MV-4-11 (cell line): Measurements from ENCODE around the gene RNASE12.
"Not testable (repeated sequence)": the region's sequence is repeated elsewhere in the genome, so short reads cannot be mapped to it uniquely, and the experiment has no call there.

Source experiments
- DNase-seq: peaks from one replicate; lab custom pipeline; 2025; lab: John Stamatoyannopoulos, UW

Gene RNASE12, protein sequence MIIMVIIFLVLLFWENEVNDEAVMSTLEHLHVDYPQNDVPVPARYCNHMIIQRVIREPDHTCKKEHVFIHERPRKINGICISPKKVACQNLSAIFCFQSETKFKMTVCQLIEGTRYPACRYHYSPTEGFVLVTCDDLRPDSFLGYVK

DNA sequence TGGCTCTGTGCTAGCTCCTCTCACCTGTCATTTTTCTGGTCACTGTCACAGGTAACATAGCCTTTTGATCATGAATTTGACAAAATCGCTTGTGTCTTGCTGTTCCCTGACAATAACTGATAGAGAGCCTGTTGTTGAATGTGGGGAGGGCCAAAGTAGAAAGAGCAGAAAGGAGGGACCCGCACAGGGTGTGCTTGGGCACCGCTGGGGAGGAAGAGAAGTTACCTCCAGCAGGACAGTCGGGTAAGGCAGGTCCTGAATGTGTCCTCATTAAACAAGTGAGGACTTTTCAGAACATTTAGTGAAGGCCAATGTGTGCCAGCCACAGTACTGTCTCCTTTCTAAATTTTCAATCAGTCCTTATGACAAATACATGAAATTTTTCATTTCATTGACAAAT, at the start of gene RNASE12:
RNASE12 (minus strand) TSS at position 142 of the 400 bp plus-strand sequence. CDS start 653 bp downstream, outside the sequence.
- no peak for DNase-seq

- peak; percentile 80 for DNase-seq
Observed at GRCh38 chr14:20632831-20633691, 41.9 kb upstream of the RNASE12 start.

- no peak for DNase-seq
Observed at GRCh38 chr14:20632448-20632830, 41.3 kb upstream of the RNASE12 start.

GRCh38 chr14:20631880-20632389, 40.8 kb upstream of the RNASE12 start:
- DNase-seq = no peak

GRCh38 chr14:20631023-20631879, 40.1 kb upstream of the RNASE12 start:
- peak; percentile 54 for DNase-seq

- peak; percentile 54 for DNase-seq
Observed at GRCh38 chr14:20630340-20631022, 39.3 kb upstream of the RNASE12 start.

- DNase-seq = no peak
Observed at GRCh38 chr14:20628063-20628854, 37.1 kb upstream of the RNASE12 start.

DNA sequence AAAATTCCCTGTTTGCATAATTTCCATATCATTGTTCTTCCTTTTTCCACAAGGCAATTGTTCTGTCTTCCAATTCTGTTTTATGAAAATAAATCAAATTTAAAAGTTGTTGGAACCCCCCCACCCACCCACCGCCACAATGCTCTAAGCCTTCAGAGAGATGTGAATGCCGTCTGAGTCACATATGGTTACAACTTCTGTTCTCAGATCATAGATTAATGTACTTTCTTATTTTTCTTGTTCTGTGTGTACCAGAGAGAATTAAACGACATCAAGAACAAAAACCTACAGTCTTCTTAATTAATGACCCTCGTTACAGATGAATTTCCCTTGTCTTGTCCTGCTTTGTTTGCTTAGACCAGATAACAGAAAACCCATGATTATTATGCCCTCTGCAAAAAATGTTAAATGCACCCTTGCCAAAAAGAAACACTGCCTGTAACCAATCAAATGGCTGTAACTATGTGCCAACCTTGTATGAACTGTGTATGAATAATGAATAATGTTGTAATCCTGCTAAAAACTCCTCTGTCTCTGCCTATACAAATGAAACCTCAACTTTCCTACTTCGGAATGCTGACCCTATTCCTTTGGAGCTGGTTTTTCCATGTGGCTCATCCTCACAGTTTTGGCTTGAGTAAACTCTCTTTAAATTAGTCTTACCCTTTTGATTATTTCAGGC, 36.3 kb upstream of the RNASE12 start:
- DNase-seq = no peak

DNA sequence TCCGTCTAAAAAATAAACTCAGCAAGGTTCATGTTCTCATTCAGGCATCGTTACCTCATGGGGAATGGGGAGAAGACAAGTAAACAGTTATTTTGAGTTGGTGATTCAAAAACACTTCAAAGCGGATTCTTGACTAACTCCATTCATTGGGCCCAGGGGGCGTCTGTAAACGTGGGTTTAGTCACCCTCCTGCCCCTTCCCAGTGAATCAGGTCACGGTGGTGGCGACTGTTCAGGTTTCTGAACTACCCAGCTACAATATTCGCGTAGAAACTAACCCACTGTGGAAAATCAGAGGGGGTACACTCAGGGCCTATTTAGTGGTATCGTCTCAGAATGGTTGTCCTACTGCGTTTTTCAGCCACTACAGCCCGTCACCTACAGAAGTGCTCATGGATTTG, 35.1 kb upstream of the RNASE12 start:
- no peak for DNase-seq

DNA sequence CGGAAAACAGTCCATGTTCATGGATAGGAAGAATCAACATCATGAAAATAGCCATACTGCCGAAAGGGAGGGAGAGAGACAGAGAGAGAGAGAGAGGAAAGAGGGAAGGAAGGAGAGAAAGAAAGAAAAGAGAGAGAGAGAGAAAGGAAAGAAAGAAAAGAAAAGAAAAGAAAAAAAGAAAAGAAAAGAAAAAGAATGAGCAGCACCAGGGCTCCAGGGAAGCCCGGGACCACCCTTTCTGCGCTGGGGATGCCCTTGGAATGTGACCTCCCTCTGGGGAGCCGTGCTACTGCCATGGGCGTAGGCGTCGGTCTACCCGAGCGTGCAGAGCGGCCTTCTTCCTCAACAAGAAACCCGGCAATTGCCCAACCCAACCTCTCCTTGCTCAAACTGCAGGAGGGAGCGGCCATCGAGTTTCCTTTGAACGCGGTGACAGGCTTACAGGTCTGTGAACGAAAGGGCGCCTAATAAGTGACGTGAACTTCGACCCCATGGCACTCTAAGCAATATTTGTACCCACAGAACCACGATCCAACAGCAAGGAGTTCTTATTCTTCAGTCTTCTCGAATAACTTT, 33.4 kb upstream of the RNASE12 start:
- DNase-seq = peak; percentile 82

DNA sequence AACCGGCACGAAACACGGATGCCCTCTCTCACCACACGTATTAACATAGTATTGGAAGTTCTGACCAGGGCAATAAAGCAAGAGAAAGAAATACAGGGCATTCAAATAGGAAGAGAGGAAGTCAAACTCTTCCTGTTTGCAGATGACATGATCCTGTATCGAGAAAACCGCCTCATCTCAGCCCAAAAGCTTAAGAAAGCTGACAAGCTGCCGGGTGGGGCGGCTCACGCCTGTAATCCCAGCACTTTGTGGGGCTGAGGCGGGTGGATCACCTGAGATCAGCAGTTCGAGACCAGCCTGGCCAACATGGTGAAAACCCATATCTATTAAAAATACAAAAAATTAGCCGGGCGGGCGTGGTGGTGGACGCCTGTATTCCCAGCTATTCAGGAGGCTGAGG, 32.6 kb upstream of the RNASE12 start:
- DNase-seq = peak; percentile 70

- peak; percentile 21 for DNase-seq
Observed at GRCh38 chr14:20622816-20623291, 31.7 kb upstream of the RNASE12 start.

DNA sequence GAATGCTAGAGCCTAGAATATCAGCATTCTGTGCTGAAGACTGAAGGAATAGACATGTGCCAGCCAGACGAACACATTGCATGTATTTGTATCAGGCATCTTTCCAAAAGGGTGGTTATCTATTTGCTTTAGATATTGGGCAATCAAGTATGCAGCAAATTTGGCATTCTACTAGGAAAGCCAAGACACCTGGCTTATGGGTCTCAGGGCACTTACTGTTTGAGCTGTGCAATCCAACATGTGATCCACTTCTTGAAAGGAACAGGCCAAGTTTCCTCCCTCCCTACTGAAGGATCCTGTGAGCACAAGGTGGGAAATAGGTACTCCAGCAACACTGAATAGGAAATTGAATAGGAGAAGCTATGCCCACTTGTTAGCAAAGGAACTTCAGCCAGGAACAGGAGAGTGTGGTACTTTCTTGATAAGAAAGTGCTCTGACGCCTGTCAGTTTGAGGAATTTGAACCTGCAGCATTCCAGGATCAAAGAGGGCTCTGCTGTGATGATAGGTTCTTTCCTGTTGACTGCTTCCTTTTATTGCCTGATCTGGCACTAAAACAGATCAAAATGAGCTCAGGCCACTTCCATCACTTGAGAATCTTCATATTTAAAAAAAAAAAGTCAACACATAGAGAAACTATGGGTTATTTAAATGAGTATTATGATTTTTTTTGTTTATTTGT, 29.8 kb upstream of the RNASE12 start:
- DNase-seq = no peak

DNA sequence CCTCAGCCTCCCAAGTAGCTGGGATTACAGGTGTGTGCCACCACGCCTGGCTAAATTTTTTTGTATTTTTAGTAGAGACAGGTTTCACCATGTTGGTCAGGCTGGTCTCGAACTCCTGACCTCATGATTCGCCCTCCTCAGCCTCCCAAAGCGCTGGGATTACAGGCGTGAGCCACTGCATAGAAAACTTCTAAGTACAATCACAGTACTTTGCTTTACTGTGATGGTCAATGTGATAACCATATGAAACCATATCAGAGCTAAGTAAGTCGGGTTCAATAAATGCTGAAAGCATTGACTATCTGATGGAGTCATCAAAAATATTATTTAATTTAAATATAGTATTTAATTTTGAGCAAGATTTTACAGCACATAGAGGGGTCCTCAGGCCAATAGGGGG, 28.5 kb upstream of the RNASE12 start:
- DNase-seq = not testable (repeated sequence)

- peak; percentile 41 for DNase-seq
Observed at GRCh38 chr14:20618271-20618749, 27.1 kb upstream of the RNASE12 start.

DNA sequence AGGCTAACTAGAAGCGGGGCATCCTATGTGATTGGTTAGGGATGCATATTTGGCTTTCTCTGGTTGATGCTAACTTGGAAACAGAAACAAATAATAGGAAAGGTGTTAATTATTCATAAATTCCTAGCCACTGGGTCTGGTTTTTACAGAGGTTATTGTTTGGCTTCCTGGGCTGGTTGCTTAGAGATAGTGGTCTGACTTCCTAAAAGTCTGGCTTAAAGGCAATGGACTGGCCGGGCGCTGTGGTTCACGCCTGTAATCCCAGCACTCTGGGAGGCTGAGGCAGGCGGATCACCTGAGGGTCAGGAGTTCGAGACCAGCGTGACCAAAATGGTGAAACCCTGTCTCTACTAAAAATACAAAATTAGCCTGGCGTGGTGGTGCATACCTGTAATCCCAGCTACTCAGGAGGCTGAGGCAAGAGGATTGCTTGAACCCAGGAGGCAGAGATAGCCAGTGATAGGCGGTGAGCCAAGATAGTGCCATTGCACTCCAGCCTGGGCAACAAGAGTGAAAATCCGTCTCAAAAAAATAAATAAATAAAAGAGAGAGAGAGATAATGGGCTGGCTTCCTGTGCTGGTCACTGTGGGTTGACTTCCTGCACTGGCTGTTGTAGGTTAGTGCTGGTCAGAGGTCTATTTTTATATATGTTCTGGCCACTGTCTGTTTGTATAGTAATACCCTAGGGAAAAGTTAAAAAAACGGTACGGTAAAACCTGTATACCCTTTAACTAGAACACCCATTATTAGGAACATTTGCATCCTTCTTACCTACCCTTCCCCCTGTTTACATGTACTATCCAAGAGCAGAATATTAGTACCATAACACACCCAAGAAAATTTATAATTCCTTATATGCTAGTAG, 26.2 kb upstream of the RNASE12 start:
- no peak for DNase-seq

DNA sequence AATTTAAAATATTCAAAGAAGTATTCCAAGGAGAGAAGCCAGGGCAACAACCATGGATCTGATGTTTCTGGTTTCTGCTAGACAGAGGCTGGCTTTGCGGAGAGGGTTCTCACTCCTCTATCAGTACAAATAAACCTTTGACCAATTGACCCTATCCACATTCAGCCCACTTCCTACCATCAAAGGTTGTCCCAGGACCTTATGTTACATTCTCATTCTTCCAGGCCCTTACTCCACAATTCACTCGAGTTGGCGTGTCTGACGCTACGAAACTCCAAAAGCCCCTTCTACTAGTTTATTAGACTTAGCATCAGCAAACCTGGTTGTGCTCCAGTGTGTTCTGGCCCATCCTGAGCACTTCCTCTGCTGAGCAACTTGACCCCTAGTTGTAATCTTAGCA, 24.8 kb upstream of the RNASE12 start:
- no peak for DNase-seq
